HG03342 (cell line): ENCODE results near the gene THUMPD1.
"Not testable (repeated sequence)": the region's sequence is repeated elsewhere in the genome, so short reads cannot be mapped to it uniquely, and the experiment has no call there.

Source experiments
- ATAC-seq: cut with Tn5 transposase; IDR thresholded peaks from one replicate; pipeline ENCODE4 v1.9.1; 2021; ENCODE audit warnings: mild to moderate bottlenecking, moderate library complexity; ENCODE audit not compliant: unreplicated experiment

THUMPD1 gene

DNA sequence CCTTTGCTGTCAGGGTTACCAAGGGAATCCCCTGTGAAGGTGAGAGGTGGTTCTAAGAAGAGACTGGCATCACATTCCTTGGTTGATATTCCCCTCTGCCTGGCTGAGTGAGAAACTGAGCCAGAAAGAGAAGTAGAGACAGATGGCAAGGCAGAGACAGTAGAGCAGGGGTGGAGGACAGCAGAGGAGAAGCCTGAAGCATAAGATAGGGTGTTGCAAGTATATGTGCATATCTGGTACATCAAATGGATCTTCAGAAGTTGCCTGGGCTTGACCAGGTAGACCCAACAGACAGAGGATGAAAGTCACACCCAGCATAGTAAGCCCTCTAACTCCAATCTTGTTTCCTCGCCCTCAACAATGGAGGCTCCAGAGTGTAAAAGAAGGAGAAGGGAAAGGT, 7.9 kb upstream of the THUMPD1 start:
- ATAC-seq: no peak

DNA sequence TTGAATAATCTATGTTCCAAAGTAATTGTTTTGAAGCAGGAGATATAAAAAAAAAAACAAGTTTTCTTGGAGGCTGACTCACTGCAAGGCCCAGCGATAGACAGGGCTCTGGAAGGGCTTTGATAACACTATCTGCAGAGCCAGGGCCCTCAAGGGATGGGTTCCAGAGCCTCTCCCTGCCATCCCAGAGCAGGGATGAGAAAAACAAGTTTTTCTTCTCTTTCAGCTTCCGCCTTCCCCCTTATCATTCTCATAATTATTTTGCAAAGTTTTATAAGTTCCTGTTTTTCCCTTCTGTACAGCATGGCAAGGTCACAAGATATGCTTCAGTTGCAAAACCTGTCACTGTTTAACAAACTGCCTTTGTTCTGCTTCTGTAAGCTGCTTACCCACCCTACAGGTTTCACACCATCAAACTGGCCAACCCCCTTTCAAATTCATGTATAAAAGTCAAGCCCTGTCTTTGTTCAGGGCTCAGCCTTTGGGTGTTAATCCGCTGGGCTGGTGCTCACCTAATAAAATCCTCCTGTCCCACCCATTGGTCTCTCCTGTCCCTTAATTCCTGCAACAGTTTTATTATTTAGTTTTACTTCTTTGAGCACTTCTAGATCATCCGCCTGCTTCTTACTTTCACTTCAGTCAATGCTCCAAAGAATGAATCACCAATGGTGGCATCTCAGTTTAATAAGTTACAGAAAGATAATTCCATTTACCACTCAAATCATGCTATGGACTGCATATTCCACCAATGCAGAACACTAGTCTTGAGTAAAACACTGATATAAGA, 5.6 kb upstream of the THUMPD1 start:
- no peak for ATAC-seq

DNA sequence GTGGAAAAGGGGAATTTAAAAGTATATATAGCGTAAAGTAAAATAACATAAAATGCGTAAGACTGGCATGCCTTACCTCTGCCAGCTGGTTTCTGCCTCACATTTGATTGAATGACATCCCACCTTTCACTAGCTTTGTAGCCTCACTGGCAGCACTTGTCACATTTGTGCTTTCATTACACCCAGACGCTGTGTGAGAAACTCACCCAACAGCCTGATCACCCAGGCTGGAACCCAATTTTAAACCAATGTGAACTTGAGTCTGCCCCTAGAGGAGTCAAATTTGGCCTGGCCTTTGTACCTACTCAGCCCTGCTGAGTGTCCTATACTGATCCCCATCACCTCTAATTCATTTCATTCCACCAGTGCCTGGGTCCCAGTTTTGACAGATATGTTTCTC, 4.8 kb upstream of the THUMPD1 start:
- no peak for ATAC-seq

DNA sequence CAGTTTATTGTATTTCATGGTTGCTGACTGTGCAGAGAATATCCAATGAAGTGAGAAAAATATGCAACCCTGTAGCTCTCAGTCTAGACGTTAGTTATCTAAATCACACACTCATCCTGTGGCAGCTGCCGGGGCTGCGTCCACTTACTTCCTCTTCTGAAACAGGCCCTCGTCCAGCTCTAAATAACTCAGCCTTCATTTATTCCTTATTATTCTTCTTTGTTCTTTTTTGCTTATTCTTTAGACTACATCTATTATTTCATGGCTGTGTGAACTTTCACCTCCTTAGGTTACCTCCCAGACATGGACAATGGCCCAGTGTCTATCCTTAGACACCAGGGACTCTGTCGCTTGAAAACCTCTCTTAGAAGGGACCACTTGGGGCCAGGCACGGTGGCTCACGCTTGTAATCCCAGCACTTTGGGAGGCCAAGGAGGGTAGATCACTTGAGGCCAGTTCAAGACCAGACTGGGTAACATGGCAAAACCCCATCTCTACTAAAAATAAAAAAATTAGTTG, 3.4 kb upstream of the THUMPD1 start:
- no peak for ATAC-seq

DNA sequence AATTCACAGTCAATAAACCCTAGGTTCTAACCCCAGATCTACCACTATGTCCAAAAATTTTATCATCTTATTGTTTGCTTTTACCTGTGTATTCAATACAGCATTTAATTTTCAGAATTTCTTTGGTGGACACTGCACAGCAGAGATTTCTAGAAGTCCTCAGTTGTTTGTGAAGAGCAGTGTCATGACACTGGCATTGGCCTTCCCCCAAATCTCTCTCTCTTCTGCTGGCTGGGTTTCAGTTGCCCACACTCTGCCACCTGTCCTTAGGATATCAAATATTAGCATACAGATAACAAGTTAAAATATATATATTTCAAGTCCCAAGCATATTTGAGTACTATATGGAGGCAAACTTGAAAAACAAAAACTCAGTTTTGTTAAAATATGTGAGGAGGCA, 2.0 kb upstream of the THUMPD1 start:
- no peak for ATAC-seq

DNA sequence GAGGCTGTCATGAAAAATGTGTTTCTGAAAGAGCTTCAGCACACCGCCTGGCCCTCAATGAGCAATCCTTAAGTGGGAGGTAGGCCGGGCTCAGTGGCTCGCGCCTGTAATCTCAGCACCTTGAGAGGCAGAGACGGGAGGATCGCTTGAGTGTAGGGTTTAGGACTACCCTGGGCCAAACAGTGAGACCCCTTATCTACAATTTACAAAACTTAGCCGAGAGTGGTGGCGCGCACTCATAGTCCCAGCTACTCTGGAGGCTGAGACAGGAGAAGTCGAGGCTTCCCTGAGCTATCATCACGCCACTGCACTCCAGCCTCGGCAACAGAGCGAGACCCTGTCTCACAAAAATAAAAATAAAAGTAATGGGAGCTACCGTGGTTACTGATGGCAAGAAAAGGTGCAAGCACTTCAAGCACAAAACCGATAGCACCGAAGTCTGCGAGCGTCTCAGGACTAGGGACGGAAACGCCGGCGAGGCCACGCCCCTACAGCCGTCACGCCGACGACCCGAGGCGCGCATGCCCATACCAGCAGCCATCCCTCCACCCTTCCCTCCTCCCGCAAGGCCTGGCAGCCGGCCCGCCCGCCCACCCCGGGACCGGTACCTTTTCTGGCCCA, 607 bp downstream of the THUMPD1 start:
- ATAC-seq: peak; percentile 80

DNA sequence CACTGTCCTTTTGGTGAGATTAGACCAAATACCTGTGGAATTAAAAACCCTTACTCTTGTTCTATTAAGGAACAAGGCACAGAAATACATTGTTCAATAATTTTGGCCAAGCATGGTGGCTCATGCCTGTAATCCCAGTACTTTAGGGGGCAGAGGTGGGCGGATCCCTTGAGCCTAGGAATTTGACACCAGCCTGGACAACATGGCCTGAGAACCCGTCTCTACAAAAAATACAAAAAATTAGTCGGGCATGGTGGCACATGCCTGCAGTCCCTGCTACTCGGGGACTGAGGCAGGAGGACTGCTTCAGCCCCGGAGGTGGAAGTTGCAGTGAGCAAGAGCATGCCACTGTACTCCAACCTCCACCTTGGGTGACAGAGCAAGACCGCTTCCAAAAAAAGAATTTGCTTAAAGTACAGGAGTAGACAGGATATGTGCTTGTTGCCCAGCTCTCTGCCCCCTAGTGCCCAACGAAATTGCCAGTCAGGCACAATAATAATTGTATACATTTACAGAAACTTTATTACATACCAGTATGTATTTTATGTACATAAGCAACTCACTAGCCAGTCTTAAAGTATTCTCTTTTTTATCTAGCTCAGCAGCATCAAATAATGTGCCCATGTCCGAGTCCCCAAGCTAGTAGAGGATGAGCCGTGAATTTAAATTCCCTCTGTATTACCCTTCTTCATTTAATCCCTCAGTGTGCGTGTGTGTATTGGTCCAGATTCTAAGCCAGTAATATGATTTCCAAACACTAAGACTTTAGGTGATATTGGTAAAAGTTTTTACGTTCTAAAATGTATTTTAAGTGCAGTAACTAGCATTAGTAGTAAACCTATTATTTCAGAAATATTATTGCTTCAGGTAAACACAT, 1.4 kb downstream of the THUMPD1 start:
- ATAC-seq: no peak

DNA sequence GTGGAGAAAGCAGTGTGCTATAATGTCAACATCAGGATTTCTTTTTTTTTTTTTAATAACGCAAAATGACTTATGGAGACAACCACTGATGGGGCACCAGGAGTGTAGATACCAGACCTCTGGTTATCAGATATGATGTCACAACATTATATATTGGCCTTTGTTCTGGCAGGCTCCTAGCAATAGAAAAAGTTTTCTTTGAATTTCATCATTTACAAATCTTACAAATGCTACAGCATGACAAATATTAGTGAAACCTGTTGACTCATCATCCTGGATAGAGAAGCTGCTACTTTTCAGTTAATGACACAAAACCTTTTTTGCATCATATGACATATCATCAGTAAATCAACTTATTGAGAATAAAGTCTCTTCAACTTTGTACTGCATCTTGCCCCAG, 6.1 kb downstream of the THUMPD1 start:
- ATAC-seq: no peak

DNA sequence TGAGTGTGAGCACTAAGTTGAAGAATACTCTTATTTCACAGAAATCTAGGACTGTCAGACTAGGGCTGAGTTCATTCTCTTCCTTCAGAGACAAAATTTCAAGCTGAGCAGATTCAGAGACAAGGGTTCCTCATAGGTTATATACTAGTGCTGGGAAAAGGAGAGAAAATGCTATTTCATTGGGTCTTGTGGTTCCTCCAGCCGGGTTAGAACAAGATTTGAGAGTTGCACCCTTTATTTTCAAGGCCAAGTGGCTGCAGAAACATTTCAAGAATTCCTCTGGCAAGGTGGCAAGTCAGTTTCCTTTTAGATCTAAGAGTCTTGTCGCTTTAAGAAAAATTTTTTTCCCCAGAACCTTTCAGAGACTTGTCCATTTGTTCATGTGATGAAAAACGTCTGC, 6.8 kb downstream of the THUMPD1 start:
- no peak for ATAC-seq

DNA sequence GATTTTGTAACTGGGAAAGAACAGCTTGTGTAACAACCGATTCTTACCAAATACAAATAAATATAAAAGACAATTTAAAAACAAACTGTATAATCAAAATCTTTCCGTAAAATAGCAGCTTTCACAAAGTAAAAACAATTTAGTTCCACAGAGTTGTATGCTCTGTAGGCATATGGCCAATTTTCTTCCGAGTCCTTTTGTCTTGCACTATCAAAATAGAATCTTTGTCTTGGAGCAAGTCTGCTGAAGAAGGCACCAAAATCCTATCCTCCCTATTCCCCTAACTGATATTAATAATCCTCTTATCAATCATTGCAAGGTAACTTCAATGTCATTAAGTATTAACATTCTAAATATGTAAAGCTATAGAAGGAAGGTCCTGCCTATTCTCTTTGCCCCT, 7.6 kb downstream of the THUMPD1 start:
- no peak for ATAC-seq

DNA sequence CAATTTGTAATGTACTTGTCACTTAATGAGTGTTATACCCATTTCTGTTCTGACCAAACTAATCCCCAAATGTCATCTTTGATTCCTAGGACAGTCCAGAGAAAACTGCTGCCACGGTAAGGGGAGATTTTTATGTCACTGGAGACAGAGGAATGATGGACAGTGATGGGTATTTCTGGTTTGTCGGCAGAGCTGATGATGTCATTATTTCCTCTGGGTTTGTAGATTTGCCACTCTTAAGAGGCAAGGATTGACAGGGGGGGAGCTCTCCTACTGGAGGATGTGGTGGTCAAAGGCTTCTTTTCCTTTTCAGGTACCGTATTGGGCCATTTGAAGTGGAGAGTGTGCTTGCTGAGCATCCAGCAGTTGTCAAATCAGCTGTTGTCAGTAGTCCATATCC, 12.5 kb downstream of the THUMPD1 start:
- no peak for ATAC-seq

DNA sequence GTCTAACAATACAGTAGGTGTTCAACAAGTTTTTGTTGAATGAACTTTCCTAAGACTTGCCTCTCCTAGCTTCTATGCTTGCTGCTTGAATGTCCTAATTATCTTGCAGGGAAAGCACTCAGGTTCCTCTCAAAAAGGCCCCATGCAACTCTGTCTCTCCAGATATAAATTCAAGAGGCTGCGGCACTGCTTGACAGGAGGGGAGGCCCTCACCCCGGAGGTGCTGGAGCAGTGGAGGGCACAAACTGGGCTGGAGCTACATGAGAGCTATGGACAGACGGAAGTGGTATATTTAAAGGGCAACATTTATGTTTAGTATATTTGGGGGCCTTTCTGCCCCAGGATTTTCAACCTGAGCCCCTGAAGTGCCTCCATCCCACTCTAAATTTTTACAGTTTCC, 14.4 kb downstream of the THUMPD1 start:
- no peak for ATAC-seq

DNA sequence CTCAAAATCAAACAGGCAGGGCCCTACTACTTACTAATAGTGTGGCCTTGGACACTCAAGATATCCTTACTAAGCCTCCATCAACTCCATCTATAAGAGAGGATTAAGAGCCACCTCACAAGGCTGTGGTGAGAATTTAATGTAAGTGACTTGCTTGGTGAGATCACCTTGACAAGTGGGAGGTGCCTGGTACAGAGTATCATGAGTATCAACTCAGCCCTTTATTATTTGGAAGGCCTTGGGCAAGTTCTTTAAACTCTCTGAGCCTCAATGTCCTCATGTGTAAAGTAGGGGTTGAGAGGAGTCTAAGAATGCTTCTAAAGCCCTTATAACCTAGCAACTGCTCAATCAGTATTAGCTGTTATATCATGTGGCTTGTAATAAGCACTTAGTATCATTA, 15.0 kb downstream of the THUMPD1 start:
- ATAC-seq: no peak

DNA sequence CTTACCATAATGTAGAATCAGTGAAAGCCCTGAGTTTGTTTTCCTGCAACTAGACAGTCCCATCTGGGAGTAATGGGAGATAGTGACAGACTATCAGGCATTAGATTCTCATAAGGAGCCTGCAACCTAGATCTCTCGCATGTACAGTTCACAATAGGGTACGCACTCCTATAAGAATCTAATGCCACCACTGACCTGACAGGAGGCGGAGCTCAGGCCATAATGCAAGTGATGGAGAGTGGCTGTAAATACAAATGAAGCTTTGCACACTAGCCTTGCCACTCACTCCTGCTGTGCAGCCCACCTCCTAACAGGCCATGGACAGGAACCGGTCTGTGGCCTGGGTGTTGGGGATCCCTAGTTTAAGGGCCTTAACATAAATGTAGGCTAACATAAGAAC, 21.4 kb downstream of the THUMPD1 start:
- no peak for ATAC-seq

DNA sequence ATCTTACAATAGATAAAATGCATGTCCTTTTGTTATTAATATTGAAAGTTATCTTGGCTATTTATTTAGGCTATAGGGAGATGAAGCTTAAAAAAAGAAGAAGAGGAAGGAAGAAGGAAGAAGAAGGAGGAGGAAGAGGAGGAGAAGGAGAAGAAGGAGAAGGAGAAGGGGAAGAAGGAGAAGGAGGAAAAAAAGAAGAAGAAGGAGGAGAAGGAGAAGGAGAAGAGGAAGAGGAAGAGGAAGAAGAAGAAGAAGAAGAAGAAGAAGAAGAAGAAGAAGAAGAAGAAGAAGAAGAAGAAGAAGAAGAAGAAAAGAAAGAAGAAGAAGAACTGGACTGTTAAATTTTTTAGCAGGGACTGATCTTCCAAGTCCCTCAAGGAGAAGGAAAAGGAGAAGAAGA, 23.9 kb downstream of the THUMPD1 start:
- not testable (repeated sequence) for ATAC-seq

DNA sequence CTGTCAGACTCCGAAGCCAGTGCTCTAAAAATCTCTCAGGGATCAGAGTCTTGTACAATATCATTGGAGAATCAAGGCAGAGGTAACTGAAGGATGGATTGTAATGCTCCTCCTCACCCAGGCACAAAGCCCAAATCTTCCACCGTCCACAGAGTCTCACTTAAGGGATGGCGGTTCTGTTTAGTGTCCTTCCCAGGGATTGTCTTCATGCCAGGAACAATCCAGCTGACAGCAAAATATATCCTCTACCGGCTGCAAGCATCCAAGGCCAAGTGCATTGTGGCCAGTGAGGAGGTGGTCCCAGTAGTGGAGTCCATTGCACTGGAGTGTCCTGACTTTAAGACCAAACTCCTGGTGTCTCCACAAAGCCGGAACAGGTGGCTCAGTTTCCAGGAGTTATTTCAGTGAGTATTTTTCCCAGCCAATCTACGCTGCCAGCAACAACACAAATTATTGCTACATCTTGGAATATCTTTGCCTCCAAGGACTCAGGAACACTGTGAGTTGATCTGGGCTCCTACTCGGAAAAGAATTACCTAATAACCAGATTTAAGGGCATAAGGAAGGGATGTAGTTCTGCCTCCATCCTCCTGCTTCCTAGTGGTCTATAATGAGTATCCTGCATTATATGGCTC, 30.2 kb downstream of the THUMPD1 start:
- no peak for ATAC-seq

DNA sequence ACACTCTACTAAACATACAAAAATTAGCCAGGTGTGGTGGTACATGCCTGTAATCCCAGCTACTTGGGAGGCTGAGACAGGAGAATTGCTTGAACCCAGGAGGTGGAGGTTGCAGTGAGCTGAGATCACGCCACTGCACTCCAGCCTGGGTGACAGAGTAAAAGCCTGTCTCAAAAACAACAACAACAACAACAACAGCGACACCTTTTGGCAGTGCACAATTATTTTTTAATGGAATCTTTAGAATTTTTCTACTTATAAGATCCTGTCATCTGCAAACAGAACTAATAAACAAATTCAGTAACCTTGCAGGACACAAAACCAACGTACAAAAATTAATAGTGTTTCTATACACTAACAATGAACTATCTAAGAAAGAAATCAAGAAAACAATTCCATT, 33.5 kb downstream of the THUMPD1 start:
- not testable (repeated sequence) for ATAC-seq

DNA sequence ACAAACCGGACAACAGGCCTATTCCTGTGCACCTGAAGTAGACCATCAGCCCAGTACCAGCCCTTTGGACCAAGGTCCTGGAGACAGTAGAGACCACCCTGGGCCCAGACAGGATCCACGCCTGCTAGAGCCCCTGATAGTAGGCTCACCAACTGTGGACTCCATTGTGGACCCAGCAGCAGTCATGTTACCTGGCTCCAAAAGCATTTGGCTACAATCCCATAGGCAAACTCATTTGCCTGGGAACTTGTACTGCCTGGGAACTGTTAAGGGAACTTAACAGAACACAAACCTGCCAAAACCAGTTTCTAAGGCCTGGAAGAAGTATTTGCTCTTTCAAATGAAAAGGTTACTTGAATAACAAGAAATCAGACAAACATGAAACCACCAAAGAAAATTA, 34.2 kb downstream of the THUMPD1 start:
- ATAC-seq: no peak

DNA sequence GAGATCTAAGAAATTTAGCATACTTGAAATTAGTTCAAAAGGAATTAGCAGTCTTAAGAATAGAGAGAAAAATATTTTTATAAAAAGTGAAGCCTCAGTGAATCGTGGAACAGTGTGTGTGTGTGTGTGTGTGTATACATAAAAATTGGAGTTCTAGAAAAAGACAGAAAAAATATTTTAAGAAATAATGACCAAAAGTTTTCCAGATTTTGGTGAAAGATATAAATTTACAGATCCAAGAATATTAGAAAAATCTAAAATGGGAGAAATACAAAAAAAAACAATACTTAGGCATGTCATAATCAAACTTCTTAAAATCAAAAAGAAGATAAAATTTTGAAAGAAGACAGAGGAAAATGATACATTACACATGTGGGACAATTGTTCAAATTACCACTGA, 35.6 kb downstream of the THUMPD1 start:
- ATAC-seq: not testable (repeated sequence)

DNA sequence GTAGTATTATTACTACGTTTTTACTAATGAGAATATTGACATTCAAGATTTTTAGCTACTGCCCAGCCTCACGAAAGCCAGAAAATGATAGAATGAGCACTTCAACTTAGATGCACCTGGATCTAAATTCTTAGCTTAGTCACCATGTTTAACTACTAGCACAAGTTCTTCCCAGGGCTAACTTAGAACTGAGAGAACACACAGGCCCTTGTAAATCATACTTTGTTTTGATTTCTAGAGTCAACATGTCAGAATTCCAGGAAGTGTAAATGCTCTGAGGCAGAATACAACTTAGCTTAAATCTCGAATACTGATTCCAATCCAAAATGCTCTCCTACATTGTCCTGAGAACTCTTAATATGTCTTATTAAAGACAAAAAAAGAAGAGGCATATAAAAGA, 37.3 kb downstream of the THUMPD1 start:
- no peak for ATAC-seq

DNA sequence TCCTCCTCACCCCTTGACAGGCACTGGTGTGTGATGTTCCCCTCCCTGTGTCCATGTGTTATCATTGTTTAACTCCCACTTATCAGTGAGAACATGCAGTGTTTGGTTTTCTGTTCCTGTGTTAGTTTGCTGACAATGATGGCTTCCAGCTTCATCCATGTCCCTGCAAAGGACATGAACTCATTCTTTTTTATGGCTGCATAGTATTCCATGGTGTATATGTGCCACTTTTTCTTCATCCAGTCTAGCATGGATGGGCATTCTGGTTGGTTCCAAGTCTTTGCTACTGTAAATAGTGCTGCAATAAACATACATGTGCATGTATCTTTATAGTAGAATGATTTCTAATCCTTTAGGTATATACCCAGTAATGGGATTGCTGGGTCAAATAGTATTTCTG, 39.9 kb downstream of the THUMPD1 start:
- ATAC-seq: not testable (repeated sequence)
